Effector CD8-positive, alpha-beta T cell (primary cell): ENCODE data around the gene CACNB1.

Experiments
- DNase-seq: peaks from one replicate; lab custom pipeline; 2025; lab: John Stamatoyannopoulos, UW

The CACNB1 gene

GRCh38 chr17:39123627-39124026, 73.8 kb downstream of the CACNB1 start:
- DNase-seq: no peak
